GM19452 (cell line): ENCODE results near the gene BCAN.

Experiments used
- ATAC-seq: cut with Tn5 transposase; IDR thresholded peaks from one replicate; pipeline ENCODE4 v1.9.1; 2021; ENCODE audit not compliant: unreplicated experiment

Gene BCAN

DNA sequence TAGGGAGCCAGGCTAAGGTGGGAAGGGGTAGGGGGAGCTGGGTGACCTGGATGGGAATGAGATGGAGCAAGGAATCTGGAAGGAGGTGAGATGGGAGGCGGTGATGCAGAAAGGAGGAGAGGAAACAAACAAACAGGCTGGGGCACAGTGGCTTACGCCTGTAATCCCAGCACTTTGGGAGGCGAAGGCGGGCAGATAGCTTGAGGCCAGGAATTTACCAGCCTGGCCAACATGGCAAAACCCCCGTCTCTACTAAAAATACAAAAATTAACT lies 52.7 kb downstream of the BCAN start:
- ATAC-seq: no peak

DNA sequence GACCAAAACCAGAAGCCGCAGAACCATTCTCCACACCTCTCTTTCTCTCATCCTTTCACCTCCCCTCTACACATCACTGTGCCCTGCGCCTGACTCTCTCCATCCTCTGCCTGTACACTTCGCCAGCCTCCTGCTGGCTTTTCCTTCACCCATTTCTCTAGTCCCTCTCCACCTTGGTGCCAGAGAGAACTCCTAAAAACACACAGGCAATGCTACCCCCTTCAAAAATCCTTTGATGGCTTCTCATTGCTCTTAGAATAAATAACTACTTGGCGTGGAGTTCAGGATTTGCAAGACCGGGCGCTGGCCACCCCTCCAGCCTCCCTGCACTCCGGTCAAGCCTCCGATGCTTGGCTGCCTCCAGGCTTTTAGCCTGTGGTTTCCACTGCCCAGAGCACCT lies 54.8 kb downstream of the BCAN start:
- no peak for ATAC-seq

GRCh38 chr1:156697481-156697880 lies 55.6 kb downstream of the BCAN start:
- ATAC-seq: no peak

GRCh38 chr1:156698995-156699394 lies 57.1 kb downstream of the BCAN start:
- no peak for ATAC-seq

DNA sequence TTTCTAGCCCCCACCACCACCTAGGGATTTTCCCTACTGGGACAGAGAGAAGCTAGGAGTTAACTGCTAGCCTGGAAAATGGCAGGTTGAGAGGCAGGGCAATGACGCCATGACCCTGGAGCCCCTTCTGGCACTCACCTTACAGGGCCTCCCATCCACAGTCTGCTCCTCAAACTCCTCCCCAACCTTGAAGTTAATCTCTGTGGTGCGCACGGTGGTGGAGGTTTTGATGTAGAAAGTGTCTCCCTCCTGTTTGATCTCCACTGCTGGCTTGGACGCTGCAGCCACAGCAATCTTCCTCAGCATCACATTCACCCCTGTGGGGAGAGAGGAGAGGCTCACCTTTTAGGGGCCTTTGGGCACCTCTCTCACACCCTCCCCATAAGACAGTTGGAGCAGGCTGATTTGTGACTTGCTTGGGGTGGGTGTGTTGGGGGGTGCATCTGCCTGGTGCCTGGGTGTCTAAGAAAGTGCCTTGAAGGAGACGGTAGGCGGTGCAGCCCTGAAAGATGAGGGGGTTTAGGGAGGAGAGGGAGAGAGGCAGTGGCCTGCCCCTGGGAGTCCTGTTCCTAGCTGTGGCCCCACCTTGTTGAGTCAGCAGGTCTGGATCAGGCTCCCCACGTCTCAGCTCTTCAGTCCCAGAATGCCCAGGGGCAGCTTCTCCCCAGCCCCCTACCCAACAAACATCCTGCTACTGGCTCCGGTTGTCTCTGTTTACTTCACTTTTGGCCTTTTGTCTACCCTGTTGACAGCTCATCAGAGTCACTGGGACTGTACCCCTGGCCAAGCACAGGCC lies 59.0 kb downstream of the BCAN start:
- no peak for ATAC-seq

DNA sequence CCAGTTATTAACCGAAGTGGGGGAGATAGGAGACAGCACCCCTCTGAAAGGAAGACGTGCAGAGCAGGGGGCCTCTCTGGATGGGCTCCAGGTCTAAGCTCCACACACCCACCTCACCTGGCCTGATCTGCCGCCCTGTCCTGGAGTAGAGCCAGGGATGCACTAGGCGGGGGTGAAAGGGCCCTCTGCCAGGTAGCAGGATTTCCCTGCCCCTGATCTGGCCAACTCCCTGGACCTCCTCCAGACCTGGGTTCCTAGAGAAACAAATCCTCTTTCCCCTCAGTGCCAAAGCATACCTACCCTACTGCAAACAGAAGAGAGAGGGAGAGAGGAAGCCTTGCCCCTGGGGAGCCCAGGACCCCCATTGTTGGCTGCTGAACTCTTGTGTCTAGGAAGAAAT lies 61.4 kb downstream of the BCAN start:
- no peak for ATAC-seq

- ATAC-seq: no peak
These were observed 61.8 kb downstream of the BCAN start for GRCh38 chr1:156703741-156704140.

- no peak for ATAC-seq
These were observed 62.3 kb downstream of the BCAN start for GRCh38 chr1:156704166-156704711.

DNA sequence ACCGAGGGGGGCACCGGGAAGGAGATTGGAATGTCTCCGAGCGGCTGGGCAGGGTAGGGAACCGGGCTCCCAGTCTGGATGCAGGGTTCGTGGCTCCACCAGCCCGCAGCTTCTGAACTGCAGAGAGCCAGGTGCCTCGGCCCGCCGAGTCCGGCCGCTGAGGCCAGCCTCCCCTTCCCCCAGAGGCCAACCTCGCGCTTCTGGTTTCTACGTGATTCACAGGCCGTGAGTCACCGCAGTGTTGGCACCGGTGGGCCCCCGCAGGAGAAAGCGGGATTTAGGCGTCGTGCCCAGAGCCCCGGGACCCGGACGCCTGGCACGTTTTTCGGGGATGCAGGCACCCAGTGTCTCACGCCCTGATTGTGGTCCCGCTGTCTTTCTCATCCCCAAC lies 63.0 kb downstream of the BCAN start:
- ATAC-seq: no peak

DNA sequence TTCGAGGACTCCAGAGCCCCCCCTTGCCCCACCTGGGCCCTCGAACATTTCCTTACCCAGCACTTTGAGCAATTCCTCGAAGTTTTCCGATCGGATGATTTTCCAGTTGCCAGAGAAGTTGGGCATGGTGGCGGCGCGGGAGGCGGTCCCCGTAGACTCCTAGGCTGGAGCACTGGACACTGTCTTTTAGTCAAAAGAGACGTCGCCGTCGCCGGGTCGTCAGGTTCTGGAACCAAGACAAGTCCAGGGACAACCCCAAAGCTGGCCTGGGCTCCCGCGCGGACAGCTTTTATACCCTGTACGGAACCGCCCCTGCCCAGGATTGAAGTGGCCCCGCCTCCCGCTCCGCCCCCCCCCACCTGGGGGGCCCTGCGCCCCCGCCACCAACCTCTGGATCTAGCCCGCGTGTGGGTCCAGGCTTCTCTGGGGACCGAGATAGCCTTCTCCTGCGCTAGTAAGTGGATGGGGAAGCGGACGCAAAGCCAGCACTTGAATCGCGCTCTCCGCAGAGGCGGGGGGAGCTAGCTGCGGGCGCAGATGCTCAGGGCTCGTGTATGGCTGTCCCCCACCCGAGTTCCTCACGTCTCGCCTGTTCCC lies 63.5 kb downstream of the BCAN start, which contains the start of gene CRABP2:
TSS of gene CRABP2 (minus strand) at position 263 of the 597 bp plus-strand sequence. CDS start at position 126, 137 bp downstream.
- ATAC-seq: no peak

DNA sequence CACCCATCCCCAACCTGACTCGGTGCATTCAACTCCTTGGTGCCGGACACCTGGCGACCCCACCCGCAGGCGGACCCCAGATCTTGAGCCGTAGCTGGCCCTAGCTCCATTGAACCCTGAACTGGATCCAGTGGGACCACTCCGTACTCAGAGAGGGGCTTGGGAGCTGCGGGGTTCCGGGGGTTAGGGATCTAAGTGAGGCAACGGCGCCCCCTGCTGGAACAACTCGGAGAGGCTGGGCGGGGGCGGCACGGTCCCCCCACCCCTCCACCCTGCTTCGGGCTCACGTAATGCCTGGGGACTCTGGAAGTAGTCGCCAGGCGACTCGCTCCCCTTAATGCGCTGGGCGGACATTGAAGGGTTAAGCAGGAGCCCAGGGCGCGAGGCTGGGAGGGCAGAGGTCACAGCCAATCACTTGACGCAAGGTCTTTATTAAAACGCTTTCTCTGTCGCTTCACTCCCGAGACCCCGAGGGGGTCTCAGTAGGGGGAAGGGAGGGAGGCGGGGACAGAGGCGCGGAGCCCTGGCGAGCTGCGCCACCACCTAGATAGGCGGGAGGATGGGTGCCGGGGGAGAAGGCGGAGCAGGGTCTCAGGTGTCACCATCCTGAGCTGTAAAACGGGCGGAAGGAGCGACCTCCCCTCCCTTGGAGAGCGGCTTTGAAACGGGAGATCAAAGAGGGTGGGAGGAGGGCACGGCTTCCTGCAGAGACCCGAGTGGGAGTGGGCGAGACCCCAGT lies 64.2 kb downstream of the BCAN start:
- ATAC-seq: no peak

DNA sequence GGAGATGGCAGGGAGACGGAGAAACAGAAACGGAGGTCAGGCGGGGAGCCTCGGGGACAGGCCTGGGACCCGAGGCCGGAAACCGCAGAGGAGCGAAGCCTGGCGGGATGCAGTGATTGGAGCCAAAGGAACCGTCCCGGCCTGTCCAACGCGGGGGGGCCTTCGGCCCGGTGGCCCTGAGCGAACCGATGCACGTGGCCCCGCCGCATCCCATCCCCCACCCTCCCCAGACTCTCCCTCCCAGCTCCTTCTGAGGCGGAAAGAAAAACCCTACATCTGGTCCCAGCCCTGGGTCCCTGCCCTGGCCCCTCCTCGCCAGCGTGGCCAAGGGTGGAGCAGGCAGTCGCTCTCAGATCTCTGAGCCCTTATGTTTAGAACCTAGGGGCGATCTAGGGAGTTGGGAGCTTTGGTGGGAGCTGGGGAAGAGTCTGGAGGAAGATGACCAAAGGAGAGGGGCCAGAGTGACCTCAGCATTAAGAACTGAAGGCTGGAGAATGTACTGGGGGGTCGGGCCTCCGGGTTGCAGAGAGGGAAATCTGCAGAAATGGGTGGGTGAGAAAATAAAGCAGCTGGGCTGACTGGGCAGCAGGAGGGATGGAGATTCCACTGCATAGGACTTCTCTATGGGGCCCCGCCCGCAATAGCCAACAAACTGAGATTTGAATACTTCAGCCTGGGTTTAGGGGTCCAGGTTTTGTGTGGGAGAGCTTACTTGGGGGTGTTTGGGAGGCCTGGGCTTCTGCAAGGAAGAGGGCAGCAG lies 64.9 kb downstream of the BCAN start:
- no peak for ATAC-seq

DNA sequence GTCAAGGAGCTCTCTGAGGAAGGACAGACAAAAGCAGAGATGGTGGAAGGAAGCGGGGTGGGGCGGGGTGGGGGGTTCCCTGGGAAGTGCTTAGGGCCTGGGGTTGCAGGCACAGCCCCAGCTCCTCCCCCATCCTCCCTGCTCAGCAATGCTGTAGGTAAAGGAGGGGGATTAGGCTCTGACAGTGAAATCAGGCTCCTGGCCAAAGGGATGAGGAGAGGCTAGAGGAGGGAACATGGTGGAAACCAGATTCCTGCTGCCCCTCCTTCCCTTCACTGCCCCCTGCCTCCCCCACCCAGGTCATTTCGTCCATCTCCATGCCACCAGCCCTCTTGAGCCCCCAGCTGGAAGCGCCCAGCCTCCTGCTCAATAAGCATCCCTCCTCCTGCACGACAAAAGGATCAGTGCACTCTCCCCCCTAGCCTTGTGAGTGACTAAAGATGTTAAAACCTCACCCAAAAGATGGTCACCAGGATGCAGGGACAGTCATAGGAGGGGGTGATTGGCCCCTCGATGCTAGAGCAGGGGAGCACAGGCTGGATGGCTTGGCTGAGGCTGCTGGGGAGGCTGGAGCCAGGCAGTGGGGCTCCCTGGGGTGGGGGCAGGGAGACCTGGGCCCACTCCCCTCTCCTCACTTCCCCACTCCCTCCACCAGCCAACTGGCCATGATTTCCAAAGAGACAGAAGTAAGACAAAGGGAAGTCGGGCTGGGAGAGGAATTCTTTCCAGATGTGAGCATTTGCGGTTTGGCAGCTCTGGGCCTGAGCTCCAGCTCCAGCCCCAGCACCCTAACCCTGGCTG lies 65.7 kb downstream of the BCAN start:
- no peak for ATAC-seq

- ATAC-seq: no peak
These were observed 66.3 kb downstream of the BCAN start for GRCh38 chr1:156708218-156708661.

GRCh38 chr1:156709031-156709430 lies 67.1 kb downstream of the BCAN start:
- ATAC-seq: no peak
